Liver (tissue), 9 donors: Measurements from ENCODE around the gene NDUFC2. TPM values are rescaled to one million over a fixed set of nuclear protein-coding genes. Genes with fewer than 3 reads are reported as not detected.
"Not testable (repeated sequence)": the region's sequence is repeated elsewhere in the genome, so short reads cannot be mapped to it uniquely, and the experiment has no call there.

Source experiments
- DNase-seq: peaks from one replicate; pipeline ENCODE4 v3.0.0-alpha.2; 2017; ENCODE audit warnings: low spot score
- H3K27ac ChIP-seq, 2 donors: one replicate each; pipeline ENCODE4 v1.7.0; 2013; ENCODE audit warnings: inconsistent platforms in 2 of 2, low read length in 2 of 2, control low read depth in 1 of 2, low read depth in 1 of 2, mild to moderate bottlenecking in 1 of 2
- H3K27me3 ChIP-seq, 4 donors: one replicate each; pipeline versions ENCODE4 v1.6.1 to v1.7.0; 2013; ENCODE audit warnings: low read length in 3 of 4, inconsistent platforms in 1 of 4, mild to moderate bottlenecking in 1 of 4, moderate library complexity in 1 of 4; ENCODE audit not compliant: control insufficient read depth in 4 of 4, insufficient read depth in 4 of 4
- H3K36me3 ChIP-seq, 4 donors: one replicate each; pipeline versions ENCODE4 v1.6.1 to v1.7.0; 2013; ENCODE audit warnings: low read length in 3 of 4, mild to moderate bottlenecking in 3 of 4, low read depth in 1 of 4, moderate library complexity in 1 of 4; ENCODE audit not compliant: control insufficient read depth in 4 of 4, insufficient read depth in 3 of 4
- H3K4me1 ChIP-seq, 4 donors: one replicate each; pipeline versions ENCODE4 v1.6.1 to v1.7.0; 2013; ENCODE audit warnings: low read length in 3 of 4, mild to moderate bottlenecking in 3 of 4, moderate library complexity in 1 of 4; ENCODE audit not compliant: control insufficient read depth in 4 of 4, insufficient read depth in 4 of 4
- H3K4me3 ChIP-seq, 3 donors: one replicate each; pipeline versions ENCODE4 v1.6.1 to v1.7.0; 2013; ENCODE audit warnings: low read length in 3 of 3, control low read depth in 1 of 3, low read depth in 1 of 3, mild to moderate bottlenecking in 1 of 3
- H3K9ac ChIP-seq, 2 donors: one replicate each; pipeline ENCODE4 v1.7.0; 2013; ENCODE audit warnings: low read length in 2 of 2, mild to moderate bottlenecking in 2 of 2, moderate library complexity in 2 of 2, control low read depth in 1 of 2, low read depth in 1 of 2
- H3K9me3 ChIP-seq, 4 donors: one replicate each; pipeline versions ENCODE4 v1.6.1 to v1.7.0; 2013; ENCODE audit warnings: low read length in 3 of 4; ENCODE audit not compliant: control insufficient read depth in 4 of 4
- ATF3 ChIP-seq: IDR thresholded peaks from 2 replicates; pipeline ENCODE4 v1.6.1; 2016; ENCODE audit warnings: antibody characterized with exemption
- EGR1 ChIP-seq, 2 donors: IDR thresholded peaks; 2 replicates each; pipeline ENCODE4 v1.6.1; 2016 to 2018; ENCODE audit warnings: antibody characterized with exemption in 2 of 2, low read depth in 2 of 2
- FOXA1 ChIP-seq: IDR thresholded peaks from 2 replicates; pipeline ENCODE4 v1.6.1; 2016; ENCODE audit warnings: antibody characterized with exemption
- HNF4A ChIP-seq, 2 donors: conservative IDR thresholded peaks; 2 replicates each; pipeline ENCODE4 v1.6.1; 2016; ENCODE audit warnings: antibody characterized with exemption in 2 of 2, mild to moderate bottlenecking in 2 of 2
- HNF4G ChIP-seq: IDR thresholded peaks from 2 replicates; pipeline ENCODE4 v1.6.1; 2016; ENCODE audit warnings: antibody characterized with exemption
- JUND ChIP-seq, 2 donors: IDR thresholded peaks; 2 replicates each; pipeline ENCODE4 v1.6.1; 2016; ENCODE audit warnings: antibody characterized with exemption in 2 of 2
- NR2F2 ChIP-seq: IDR thresholded peaks from 2 replicates; pipeline ENCODE4 v1.6.1; 2016; ENCODE audit warnings: antibody characterized with exemption
- SP1 ChIP-seq: IDR thresholded peaks from 2 replicates; pipeline ENCODE4 v1.6.1; 2018; ENCODE audit warnings: antibody characterized with exemption, mild to moderate bottlenecking
- TAF1 ChIP-seq: conservative IDR thresholded peaks from 2 replicates; pipeline ENCODE4 v1.6.1; 2016; ENCODE audit warnings: antibody characterized with exemption, mild to moderate bottlenecking
- YY1 ChIP-seq: IDR thresholded peaks from 2 replicates; pipeline ENCODE4 v1.6.1; 2016; ENCODE audit warnings: antibody characterized with exemption, mild to moderate bottlenecking
- WGBS: extraction: QIAGEN DNeasy Blood & Tissue Kit; methylation state at CpG from one replicate; pipeline ENCODE4 v1.1.7; 2013; 5-methylcytosine and 5-hydroxymethylcytosine counted together
- polyA plus RNA-seq, 2 donors: library from polyadenylated mRNA; stranded (reverse) in 1 of 2; unstranded in 1 of 2; fragments of 200-250 nt in 1 of 2; fragments of >200 nt in 1 of 2; fragmentation: Nextera tagmentation in 1 of 2; extraction: Ambion mirVana in 1 of 2; gene quantifications; one replicate each; pipeline versions ENCODE4 v1.2.1 to v1.2.3, GENCODE V29; 2013 to 2015
- total RNA-seq, 2 donors: library from RNA; depleted of rRNA; stranded (reverse); fragments of >200 nt; gene quantifications; one replicate each; pipeline ENCODE4 v1.2.3, GENCODE V29; 2014
- TF ChIP-seq, protein P1 (sequence below): IDR thresholded peaks from 2 replicates; pipeline ENCODE4 v1.6.1; 2016; ENCODE audit warnings: antibody characterized with exemption
- TF ChIP-seq, protein P2 (sequence below): IDR thresholded peaks from 2 replicates; pipeline ENCODE4 v1.6.1; 2016; ENCODE audit warnings: antibody characterized with exemption, mild to moderate bottlenecking
- donor health status: healthy.
- donor health status: healthy.
- donor health status: healthy.
- donor health status: healthy.
- donor health status: healthy.

The NDUFC2 gene
- total and polyA plus RNA-seq, 4 donors, result 86.9 to 783 (median 199) TPM

DNA sequence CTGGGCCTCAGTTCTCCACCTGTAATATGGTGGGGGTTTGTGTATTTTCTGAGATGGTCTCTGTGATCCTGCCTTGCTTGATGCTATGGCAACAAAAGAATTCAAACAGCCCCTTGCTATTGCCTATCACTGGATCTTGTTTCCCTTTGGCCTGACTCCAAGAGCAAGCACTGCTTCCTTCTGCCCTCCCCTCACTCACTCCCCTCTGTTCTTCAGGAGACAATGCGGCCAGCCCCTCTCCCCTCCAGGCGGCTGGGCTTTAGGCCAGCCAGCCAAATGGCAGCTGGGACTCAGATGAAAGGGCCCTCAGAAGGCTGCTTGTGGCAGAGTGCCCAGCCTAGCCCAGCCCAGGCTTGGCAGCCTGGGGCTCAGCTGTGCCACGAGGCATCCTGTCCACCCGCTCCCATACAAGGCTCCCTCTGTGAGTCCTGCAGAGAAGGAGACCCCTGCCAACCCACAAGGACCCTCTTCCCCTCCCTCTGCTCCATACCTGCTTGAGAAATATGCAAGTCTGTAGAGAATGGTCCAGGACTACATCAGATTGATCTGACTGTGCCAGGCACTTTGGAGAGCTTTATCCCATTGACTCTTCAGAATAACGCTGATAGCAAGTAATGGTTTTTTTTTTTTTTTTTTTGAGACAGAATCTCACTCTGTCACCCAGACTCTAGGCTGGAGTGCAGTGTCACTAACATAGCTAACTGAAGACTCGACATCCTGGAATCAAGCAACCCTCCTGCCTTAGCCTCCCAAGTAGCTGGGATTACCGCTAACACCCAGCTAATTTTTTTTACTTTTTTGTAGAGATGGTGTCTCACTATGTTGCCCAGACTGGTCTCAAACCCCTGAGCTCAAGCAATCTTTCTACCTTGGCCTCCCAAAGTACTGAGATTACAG, 49.0 kb downstream of the NDUFC2 start:
- no peak for DNase-seq
- whole genome bisulfite sequencing, result 35% methylated on average over 7 of the region's 7 CpGs
- Histone ChIP-seq H3K4me3 (no peak overlapping the region), H3K36me3 (no peaks in the 10 kb centered on the region), H3K4me1 (peaks cover 0 to 14% (median 5%) of the 10 kb centered on the region in 4 donors), H3K9me3 (no peaks in the 10 kb centered on the region), H3K9ac (no peak overlapping the region), H3K27ac (no peak overlapping the region), H3K27me3 (no peaks in the 10 kb centered on the region)
- no peak for TF ChIP-seq HNF4G
- TF ChIP-seq FOXA1, result no peak
- TF ChIP-seq, protein P1, sequence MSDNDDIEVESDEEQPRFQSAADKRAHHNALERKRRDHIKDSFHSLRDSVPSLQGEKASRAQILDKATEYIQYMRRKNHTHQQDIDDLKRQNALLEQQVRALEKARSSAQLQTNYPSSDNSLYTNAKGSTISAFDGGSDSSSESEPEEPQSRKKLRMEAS, result no peak
- TF ChIP-seq JUND (IDR thresholded peaks at IDR 0.05), result no peak
- no peak for TF ChIP-seq HNF4A (conservative IDR thresholded peaks at IDR 0.05)
- no peak for TF ChIP-seq NR2F2
- TF ChIP-seq ATF3, result no peak
- no peak for TF ChIP-seq YY1
- no peak for TF ChIP-seq SP1

DNA sequence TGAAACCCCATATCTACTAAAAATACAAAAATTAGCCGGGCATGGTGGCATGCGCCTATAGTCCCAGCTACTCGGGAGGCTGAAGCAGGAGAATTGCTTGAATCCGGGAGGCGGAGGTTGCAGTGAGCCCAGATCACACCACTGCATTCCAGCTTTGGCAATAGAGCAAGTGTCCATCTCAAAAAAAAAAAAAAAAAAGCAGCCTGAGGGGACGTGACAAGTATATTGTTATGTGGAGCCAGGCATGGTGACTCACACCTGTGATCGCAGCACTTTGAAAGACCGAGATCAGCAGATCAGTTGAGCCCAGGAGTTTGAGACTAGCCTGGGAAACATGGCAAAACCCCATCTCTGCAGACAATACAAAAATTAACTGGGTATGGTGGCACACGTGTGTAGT, 51.2 kb downstream of the NDUFC2 start:
- 93% methylated on average over 9 of the region's 9 CpGs for WGBS
- not testable (repeated sequence) for H3K4me3 ChIP-seq, H3K27ac ChIP-seq, DNase-seq, H3K36me3 ChIP-seq, H3K9me3 ChIP-seq, H3K27me3 ChIP-seq, H3K9ac ChIP-seq
- H3K4me1 ChIP-seq, result peaks cover 0 to 14% (median 5%) of the 10 kb centered on the region in 4 donors

DNA sequence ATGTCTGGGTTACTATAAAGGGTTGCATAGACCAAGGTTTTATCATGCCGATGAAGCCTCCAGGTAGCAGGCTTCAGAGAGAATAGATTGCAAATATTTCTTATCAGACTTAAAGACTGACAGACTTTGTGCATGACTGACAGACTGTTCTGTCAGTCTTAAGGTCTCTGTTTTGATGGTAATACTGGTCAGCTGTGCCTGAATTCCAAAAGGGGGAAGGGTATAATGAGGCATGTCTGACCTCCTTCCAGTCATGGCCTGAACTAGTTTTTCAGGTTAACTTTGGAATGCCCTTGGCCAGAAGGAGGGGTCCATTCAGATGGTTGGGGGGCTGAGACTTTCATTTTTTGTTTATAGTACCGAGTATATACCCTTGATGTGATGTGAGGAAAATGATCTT, 51.9 kb downstream of the NDUFC2 start:
- Histone ChIP-seq H3K4me1 (peaks cover 0 to 15% (median 5%) of the 10 kb centered on the region in 4 donors), H3K4me3 (no peak overlapping the region), H3K27ac (no peak overlapping the region), H3K9ac (no peak overlapping the region), H3K9me3 (no peaks in the 10 kb centered on the region), H3K36me3 (no peaks in the 10 kb centered on the region), H3K27me3 (no peaks in the 10 kb centered on the region)
- 96% methylated on average over 2 of the region's 2 CpGs for WGBS
- TF ChIP-seq EGR1 (IDR thresholded peaks at IDR 0.05; ENCODE audit: low read depth in 2 of 2), result no peak
- TF ChIP-seq FOXA1, result no peak
- no peak for DNase-seq

DNA sequence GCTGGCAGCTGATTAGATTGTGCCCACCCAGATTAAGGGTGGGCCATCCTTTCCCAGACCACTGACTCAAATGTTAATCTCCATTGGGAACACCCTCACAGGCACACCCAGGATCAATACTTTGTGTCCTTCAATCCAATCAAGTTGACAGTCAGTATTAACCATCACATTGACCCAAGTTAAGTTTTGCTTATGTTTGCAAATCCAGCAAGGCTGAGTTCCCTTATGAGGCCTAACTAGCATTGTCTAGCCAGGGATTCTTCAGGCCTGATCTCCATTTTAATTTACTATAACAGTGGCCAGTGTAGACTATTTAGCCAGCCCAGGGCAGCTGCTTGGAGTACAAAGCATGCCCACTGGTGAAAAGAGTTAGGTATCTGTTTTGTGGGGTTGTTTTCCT, 54.3 kb downstream of the NDUFC2 start:
- Histone ChIP-seq H3K27me3 (no peaks in the 10 kb centered on the region), H3K27ac (no peak overlapping the region), H3K36me3 (no peaks in the 10 kb centered on the region), H3K4me1 (peaks cover 0 to 14% (median 5%) of the 10 kb centered on the region in 4 donors), H3K9ac (no peak overlapping the region), H3K4me3 (no peak overlapping the region), H3K9me3 (no peaks in the 10 kb centered on the region)
- no peak for TF ChIP-seq TAF1
- TF ChIP-seq, protein P2, sequence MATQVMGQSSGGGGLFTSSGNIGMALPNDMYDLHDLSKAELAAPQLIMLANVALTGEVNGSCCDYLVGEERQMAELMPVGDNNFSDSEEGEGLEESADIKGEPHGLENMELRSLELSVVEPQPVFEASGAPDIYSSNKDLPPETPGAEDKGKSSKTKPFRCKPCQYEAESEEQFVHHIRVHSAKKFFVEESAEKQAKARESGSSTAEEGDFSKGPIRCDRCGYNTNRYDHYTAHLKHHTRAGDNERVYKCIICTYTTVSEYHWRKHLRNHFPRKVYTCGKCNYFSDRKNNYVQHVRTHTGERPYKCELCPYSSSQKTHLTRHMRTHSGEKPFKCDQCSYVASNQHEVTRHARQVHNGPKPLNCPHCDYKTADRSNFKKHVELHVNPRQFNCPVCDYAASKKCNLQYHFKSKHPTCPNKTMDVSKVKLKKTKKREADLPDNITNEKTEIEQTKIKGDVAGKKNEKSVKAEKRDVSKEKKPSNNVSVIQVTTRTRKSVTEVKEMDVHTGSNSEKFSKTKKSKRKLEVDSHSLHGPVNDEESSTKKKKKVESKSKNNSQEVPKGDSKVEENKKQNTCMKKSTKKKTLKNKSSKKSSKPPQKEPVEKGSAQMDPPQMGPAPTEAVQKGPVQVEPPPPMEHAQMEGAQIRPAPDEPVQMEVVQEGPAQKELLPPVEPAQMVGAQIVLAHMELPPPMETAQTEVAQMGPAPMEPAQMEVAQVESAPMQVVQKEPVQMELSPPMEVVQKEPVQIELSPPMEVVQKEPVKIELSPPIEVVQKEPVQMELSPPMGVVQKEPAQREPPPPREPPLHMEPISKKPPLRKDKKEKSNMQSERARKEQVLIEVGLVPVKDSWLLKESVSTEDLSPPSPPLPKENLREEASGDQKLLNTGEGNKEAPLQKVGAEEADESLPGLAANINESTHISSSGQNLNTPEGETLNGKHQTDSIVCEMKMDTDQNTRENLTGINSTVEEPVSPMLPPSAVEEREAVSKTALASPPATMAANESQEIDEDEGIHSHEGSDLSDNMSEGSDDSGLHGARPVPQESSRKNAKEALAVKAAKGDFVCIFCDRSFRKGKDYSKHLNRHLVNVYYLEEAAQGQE, result no peak
- no peak for TF ChIP-seq NR2F2
- no peak for DNase-seq
